ENCODE measurements around the gene CALY.

The CALY gene

DNA sequence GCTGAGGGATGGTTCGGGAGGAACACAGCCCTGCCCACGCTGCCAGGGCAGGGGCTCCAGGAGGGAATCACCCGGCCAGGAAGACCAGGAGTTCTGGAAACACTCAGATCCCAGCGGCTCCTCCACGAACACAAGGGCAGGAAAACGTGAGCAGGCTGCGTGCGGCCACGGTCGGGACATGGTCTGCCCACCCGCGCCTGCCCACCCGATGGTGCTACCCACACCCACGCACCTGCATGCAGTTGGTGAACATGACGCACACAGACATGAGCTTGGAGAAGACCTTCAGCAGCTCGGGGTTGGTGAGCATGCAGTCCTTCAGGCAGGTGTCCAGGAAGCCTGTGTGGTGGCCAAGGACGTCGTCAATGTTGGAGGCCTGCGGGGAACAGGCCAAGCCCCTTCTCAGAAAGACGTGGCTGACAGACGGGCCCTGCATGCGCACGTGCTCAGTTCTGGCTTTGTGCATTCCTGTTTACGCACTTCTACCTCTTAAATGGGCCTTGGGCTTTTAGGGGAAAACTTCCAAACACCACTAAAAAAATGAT is 53.8 kb downstream of the CALY start:
- DNase-seq, result no peak

DNA sequence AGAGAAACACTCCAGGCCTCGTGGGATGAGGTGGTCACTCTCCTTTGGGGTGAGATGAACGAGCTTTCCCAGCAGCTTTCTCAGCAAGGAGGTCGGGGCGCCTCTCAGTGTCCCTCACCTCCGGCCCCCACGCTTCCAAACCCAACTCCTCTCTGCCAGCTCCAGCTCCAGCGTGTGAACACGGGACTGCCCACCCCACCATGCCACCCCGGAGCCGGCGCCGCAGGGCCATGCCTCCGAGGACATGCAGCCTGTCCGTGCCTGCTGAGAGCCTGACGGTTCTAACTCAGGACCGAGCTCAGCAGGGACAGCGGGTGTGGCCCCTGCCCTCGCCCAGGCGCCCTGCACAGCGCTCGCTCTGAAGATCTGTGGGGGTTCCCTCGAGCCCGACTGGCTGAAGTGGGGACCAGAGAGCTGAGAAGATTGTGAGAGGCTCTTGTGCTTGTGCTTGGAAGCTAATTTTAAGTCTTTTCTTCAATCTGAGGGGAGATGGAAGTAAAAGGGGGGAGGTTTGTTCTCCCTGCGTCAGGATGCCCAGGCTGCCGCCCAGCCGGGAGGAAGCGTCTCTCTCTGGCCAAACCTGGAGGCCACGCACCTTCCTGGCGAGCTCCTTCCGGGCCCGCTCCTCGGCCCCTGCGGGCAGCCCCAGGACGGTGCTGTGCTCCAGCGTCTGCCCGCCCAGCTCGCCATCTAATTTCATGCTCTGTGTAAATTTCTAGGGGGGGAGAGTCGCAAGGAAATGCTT is 54.9 kb downstream of the CALY start:
- no peak for DNase-seq

- DNase-seq, result no peak
These were observed 55.6 kb downstream of the CALY start for GRCh38 chr10:133281084-133281483.

DNA sequence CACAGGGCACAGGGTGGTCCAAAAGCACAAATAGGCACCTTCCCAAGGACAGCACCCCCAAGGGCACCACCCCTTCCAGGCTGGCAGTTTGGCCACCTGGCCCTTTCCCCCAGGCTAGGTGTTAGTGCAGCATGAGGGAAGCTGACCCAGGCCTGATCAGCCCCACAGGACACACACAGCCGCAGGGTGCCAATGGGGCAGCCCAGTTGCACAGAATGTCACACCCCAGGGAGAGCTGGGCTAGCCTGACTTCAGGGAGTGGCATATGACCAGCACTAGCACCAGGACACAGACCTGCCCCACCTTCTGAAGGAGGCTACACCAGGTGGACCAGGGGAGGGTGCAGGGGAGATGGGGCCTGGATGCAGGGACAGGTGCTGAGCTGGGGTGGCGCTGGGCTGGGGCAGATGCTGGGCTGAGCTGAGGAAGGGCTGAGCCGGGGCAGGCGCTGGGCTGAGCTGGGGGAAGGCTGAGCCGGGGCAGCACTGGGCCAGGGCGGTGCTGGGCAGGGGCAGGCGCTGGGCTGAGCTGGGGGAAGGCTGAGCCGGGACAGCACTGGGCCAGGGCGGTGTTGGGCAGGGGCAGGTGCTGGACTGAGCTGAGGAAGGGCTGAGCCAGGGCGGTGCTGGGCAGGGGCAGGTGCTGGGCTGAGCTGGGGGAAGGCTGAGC is 56.2 kb downstream of the CALY start:
- DNase-seq, result no peak

- no peak for DNase-seq
These were observed 57.1 kb downstream of the CALY start for GRCh38 chr10:133279326-133280226.

DNA sequence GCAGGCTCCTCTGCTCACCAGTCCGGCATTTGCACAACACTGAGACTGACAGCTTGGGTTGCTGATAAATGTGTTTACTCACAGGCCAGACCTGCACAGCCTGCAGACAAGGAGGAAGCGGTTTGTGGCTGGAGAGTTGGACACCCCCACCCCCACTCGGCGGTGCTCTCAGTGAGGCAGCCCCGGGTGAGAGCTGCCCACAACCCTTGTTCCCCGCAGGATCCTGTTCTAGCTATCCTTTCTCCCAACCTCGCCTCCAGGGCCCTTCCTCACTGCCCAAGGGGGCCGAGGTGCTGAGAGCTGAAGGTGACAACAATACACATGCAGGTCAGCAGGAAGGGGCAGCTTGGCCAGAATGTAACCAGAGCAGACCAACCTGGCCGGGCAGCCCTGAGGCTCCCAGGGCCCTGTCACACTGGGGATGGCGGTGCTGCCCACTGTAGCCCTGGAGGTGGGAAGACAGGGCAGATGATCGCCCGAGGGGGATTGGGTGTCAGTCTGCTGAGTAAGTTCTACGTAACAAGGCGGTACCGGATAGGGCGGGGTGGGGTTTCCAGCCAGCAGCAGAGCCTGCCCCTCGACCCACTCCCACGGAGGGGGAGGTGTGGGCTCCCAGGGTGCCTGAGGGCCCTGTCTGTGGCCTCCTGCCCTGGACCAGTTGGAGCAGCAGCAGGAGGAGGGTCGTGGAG is 58.0 kb downstream of the CALY start:
- DNase-seq, result no peak

DNA sequence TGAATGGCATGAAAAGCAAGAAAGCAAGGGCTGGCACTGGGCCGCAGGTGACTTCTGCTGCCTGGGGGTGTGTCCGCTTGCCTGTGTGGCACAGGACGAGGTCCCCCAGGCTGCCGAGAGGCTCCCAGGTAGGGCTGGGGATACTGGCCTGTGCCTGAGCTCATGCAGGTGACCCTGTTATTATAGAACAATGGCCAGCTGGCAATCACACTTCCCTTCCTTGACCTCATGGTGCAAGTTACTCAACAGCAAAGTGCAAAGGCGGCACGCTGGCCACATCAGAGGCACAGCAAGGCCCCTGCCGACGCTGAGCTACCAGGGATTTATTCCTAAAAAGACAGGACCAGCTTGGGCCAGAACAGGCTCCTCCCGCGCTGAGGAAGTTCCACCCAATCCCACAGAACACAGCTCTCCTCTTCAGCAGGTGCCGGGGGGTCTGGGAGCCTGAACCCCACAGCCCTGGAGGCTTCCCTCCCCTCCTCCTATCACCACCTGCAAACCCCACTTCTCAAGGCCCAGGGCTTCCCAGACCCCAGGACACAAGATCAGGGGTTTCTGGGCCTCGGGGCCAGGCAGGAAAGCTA is 58.6 kb downstream of the CALY start:
- no peak for DNase-seq

GRCh38 chr10:133277277-133277992 is 59.3 kb downstream of the CALY start:
- no peak for DNase-seq

DNA sequence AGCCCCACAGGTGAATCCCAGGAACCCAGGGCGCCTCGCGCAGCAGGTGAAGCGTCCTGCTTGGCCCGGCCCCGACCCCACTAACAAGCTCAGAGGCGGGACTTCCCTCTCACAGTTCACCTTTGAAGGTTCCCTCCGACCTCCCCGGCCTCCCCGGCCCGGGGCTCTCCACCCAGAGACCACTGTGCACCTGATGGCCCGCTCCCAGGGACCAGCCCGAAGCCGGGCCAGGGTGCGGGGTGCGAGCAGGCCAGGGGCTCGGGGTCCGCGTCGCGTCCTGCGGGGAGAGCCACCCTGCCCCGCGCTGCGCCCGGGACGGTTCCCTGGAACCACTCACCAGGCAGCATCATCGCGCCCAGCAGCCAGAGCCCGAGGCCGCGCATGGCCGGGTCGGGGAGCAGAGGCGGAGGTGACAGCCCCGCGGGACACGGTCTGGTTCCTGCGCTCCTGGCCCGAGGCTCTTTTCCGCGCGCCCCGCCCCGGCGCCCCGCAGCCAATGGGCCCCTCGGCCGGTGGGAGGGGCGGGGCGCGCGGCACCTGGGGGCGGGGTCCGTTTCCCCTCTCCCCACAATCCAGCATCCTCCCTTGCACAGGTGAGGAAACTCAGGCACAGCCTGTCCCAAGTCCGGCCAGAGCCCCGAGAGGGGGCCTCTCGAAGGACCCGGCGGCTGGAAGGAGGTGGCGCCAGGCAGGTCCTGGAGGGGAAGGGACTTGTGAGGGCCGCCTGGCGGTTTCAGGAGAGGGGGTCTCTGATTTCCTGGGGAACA is 60.1 kb downstream of the CALY start, which contains the start of gene ADAM8:
TSS of gene ADAM8 (minus strand) at position 434 of the 767 bp plus-strand sequence. CDS start at position 383, 51 bp downstream.
- no peak for DNase-seq

GRCh38 chr10:133276100-133276434 is 60.6 kb downstream of the CALY start:
- no peak for DNase-seq

GRCh38 chr10:133275684-133276092 is 61.0 kb downstream of the CALY start:
- no peak for DNase-seq

DNA sequence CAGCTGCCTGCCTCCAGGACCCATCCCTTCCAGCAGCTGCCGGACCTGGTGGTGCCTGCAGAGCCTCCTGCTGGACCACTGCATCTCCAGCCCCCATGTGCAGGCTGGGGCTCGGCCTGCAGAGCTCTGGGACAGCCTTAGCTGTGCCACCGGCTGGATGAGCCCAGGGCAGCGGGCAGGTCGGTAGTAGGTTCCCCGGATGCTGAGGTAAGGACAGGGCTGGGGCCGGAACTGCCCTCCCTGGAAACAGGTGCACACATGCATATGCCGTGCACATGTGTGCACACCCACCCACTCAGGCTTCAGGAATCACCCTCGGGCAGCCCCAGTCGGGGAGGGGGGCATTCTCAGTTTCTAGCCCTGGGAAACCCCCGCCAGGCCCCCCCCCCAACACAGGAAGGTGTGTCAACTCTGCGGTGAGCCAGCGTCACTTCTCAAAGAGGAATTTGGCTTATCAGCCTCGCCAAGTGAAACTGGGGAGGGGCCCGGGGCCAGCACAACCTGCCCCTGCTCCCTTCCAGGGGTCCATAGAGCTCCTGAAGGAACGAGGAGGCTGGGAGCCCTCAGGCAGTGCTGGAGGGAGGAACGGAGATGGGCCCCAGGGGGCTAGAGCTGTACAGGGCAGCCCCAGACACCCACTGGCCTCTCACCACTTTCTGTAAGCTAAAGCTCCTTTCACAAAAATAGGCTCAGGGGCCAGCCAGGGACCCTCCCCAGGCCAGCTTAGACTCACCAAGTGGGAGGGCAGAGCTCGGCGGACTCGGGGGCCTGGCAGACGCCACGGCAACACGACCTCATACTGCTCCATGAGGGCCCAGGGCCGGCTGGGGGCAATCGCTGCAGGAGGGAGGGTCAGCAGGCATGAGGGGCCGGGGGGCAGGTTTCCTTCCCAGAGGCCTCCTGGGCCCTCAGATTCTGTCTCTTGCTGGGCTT is 61.7 kb downstream of the CALY start:
- DNase-seq, result no peak
